Suppressor macrophage treated with lipopolysaccharide for 1 hour (primary cell): Measurements from ENCODE around the gene FSTL1.
"Not testable (repeated sequence)": the region's sequence is repeated elsewhere in the genome, so short reads cannot be mapped to it uniquely, and the experiment has no call there.

Experiments used
- DNase-seq, 3 donors: peaks; one replicate each; pipeline ENCODE4 v3.0.0-alpha.2; 2020 to 2022

Gene FSTL1

GRCh38 chr3:120416868-120417267, 33.9 kb downstream of the FSTL1 start:
- no peak for DNase-seq

- no peak for DNase-seq
Observed at GRCh38 chr3:120415756-120416155, 35.0 kb downstream of the FSTL1 start.

DNA sequence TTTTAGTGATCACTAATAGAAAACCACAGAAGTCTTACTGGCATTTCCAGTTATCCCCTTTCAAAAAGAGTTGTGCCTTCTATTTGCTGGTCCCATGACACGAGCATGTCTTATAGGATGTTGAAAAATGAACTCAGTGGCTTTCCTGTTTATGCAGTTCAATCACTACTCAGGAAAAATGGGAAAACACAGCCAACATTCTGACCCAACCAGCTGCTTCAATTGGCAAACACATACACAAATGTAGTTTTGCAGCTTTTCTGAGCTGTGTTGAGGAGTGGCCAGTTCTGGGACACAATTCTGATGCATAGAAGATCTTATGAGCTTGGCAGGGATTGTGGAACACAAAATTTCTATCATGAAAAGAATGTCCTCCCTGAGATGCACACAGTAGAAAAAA, 40.3 kb downstream of the FSTL1 start:
- no peak for DNase-seq

- DNase-seq = no peak
Observed at GRCh38 chr3:120410116-120410515, 40.7 kb downstream of the FSTL1 start.

DNA sequence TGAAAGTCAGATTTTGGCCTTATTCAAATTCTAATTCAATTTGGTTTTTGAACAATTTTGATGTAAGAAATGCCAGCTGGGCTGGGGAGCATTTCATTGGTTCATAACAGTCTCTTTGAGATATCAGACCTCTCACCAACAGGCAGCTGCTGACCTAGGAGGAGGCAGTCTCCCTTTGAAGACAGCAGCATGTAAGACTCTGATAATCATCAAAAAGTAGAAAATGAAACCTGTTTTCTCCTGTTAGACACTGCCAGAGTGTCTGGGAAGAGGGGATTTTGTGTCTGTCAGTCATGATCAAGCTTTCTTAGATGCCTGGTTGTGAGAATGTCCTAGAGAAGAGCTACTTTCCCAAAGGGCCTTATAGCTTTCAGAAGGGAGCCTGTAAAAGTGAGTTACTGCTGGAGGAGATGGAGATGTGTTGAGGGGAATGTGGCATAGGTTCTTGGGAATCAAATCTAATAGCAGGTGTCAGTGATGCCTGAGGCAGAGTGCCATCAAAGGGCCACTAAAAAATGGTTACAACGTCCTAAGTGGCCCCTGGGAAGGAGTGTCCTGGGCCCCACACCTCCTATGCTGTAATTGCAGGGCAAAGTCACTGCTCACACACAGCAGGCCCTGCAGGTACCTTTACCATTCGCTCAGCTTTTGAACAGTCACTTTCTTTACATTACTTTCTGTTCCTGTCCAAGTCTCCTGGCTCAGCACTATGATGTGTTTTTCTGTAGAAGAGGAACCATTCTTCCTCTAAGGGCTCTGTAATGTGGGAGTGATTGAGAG, 43.1 kb downstream of the FSTL1 start:
- DNase-seq = peak; percentile 12 to 39 (median 35)

DNA sequence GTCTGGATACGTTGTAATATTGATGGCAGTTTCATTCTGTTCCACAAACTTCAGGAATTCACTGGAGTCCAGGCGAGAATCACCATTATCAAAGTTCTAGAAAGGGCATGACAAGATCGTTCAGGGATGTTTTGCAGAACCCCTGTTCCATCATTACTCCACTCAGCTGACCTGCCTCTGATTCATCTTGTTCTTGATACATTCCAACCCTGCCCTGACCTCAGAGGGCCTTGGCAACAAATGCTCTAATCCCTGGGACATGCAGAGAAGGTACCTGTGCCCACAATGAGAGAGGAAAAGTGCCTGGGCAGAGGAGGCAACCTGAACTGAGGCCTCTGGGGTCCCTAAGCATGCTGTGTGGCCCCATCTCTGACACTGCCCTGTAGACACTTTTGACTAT, 45.9 kb downstream of the FSTL1 start:
- no peak for DNase-seq

DNA sequence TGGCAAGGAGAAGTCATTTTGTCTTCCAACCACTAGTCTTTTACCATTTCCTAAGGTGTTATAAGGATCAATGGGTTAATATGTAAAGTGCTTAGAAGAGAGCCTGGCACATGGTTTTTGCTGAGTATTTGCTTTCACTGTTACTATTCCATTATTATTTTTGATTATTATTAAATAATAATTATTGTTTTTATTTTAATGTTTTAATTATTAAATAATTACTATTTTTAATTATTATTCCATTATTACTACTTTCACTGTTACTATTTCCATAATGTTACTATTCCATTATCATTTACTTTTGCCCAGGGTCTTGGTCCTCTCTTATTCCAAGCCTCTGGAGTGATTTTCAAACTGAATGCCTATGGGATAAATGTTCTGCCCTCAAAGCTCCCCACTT, 48.5 kb downstream of the FSTL1 start:
- no peak for DNase-seq

DNA sequence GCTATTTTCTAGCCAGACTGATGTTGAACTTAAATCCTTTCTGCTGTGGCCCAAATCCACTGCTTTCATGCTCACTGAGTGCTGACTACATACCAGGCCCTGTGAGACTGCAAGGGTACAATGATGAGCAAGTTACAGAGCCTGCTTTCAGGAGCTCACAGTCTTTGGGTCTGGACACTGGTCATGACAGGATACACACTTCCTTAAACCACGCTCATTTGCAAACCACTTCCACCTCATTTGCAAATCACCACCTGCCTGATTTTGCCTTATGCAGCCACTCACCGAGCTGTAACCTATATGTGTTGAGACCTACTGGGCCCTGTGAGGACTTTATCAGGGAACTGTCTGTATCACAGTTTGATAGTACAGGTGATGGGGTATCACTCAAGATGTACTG, 51.4 kb downstream of the FSTL1 start:
- DNase-seq = no peak

GRCh38 chr3:120396469-120396868, 54.3 kb downstream of the FSTL1 start:
- DNase-seq = no peak

GRCh38 chr3:120394347-120394746, 56.4 kb downstream of the FSTL1 start:
- DNase-seq = no peak

DNA sequence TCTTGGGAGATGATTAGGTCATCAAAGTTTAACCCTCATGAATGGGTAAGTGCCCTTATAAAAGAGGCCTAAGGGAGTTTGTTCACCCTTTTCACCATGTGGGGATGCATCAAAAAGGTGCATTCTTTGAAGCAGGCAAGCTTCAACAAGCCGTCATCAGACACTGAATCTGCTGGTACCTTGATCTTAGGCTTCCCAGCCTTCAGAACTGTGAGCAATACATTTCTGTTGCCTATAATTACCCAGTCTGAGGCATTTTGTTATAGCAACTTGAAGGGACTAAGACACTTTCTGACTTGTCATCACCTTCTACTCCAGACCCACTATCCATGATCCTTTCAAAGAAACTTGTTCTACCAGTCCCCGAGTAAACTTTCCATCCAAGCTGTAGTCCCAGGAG, 57.0 kb downstream of the FSTL1 start:
- no peak for DNase-seq

GRCh38 chr3:120393243-120393642, 57.5 kb downstream of the FSTL1 start:
- DNase-seq = no peak

DNA sequence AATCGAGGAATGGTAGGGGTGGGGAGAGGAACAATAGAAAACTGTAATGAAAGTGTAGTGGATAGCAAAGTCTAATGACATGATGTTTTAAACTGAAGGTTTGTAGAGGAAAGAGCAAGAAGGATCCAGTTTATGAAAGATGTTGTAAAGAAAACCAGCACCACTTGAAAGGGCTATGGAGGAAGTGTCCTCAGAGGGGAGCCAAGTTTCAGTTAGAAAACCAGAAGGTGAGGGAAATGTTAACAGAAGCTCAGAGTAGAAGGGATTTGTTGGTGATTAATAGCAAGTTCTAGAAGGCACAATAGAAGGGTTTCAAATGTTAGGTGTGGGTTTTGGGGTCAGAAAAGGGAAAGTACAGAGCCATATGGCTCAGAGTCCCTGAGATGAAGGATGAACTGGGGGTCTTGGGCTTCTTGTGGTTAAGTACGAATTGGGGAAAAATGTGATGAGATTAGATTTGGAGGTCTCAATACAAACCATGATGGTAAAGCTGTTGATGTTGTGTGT, 67.8 kb downstream of the FSTL1 start:
- DNase-seq = no peak

GRCh38 chr3:120381503-120381902, 69.3 kb downstream of the FSTL1 start:
- no peak for DNase-seq

DNA sequence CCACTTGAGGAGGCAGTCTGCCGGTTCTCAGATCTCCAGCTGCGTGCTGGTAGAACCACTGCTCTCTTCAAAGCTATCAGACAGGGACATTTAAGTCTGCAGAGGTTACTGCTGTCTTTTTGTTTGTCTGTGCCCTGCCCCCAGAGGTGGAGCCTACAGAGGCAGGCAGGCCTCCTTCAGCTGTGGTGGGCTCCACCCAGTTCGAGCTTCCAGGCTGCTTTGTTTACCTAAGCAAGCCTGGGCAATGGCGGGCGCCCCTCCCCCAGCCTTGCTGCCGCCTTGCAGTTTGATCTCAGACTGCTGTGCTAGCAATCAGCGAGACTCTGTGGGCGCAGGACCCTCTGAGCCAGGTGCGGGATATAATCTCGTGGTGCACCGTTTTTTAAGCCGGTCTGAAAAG, 72.8 kb downstream of the FSTL1 start:
- DNase-seq = not testable (repeated sequence)

GRCh38 chr3:120370463-120370862, 80.3 kb downstream of the FSTL1 start:
- no peak for DNase-seq

GRCh38 chr3:120369037-120369467, 81.7 kb downstream of the FSTL1 start:
- no peak for DNase-seq

DNA sequence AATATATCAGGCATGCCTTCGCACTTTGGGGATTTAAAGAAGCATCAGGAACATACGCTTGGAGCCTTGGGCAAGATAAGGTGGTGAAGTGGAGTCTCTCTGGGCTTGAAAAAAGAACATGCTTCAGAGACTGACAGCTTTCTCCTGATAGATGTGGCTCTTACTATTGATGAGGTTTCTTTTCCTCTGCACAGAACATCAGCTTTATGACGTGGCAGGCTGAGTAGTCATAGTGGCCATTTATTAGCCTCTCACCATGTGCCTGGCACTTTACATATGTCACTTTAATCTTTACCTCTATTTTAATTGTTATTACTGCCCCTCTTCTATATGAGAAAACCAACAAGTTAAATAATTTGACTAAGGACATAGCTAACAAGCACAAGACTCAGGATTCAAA, 82.6 kb downstream of the FSTL1 start:
- no peak for DNase-seq

DNA sequence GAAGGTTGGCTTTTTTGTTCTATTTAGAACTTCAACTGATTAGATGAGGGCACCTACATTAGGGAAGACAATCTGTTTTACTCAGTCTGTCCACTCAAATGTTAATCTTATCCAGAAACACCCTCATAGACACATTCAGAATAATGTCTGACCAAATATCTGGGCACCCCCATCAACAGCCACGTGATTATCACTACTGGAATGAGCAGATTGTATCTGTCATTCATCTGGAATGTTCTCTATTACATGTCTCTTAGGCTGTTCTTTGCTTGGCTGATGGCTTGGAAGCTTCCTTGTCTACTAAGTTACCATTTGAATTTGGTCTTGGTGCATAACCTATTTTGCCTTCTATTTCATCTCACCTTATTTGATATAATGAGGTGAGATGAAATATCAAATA, 86.0 kb downstream of the FSTL1 start:
- DNase-seq = no peak

GRCh38 chr3:120364101-120364500, 86.7 kb downstream of the FSTL1 start:
- no peak for DNase-seq

DNA sequence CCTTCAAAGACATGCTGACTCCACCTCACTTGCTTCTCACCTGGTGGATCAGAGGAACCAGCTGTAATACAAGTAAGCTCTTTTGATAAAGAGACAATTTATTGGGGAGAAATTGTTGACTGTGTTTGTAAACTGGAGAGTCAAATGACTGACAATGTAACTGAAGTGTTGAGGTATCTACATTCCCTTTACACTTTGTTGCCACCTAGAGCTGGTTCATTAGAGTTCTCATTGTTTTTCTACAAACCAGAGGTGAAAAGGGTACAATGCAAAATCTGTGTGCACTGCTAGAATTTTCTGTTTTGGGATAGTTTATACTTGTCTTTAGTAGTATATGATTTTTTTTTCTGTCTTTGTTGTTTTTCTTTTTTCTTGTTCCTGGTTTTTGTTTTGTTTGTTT, 93.0 kb downstream of the FSTL1 start:
- DNase-seq = no peak

DNA sequence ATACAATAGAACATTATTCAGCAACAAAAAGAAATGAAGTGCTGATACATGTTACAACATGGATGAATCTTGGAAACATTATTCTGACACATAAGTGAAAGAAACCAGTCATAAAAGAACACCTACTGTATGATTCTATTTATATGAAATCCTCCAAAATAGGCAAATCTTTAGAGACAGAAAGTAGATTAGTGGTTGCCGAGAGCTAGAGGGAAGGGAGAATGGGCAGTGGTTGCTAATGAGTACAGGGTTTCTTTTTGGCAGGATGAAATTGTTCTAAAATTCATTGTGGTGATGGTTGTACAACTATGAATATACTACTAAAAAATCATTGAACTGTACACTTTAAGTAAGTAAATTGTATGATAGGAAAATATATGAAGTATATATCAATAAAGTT, 95.3 kb downstream of the FSTL1 start:
- DNase-seq = no peak

GRCh38 chr3:120353463-120353862, 97.3 kb downstream of the FSTL1 start:
- DNase-seq = no peak

GRCh38 chr3:120352017-120352416, 98.8 kb downstream of the FSTL1 start:
- no peak for DNase-seq

GRCh38 chr3:120350401-120350941, 100.3 kb downstream of the FSTL1 start:
- DNase-seq = peak; percentile 35 to 47 (median 45)
